Astrocyte (in vitro differentiated cells and primary cell): ENCODE data around the gene CD160.

Experiments
- CTCF ChIP-seq: IDR thresholded peaks from 2 replicates; pipeline ENCODE4 v1.5.1; 2011; ENCODE audit warnings: low read depth, mild to moderate bottlenecking, inconsistent platforms, low read length, moderate library complexity; ENCODE audit not compliant: insufficient read depth
- EZH2 ChIP-seq: IDR thresholded peaks from 2 replicates; pipeline ENCODE4 v1.6.1; 2012; ENCODE audit warnings: mild to moderate bottlenecking, low read length, inconsistent platforms; ENCODE audit not compliant: insufficient read depth

DNA sequence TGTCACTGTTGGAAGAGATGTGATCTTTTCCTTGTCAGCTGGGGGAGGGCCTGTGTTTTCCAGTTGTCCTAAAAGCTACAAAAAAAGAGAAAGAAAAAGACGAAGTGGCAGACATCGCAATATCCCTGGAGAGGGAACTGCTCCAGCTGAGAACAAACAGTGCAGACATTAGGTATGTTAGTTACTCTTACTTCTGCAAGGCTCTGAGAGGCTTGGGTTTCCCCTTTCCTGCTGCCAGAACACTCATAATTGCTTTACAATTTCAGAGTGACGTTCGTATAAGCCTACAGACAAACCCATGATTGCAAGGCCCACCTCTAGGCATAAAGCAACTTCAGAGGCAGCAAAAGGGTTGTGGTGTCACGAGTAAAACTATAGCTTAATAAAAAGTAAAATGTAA, 31.1 kb downstream of the CD160 start:
- TF ChIP-seq CTCF, result no peak
- no peak for TF ChIP-seq EZH2
